ENCODE data around the gene ACSBG1.
"Not testable (repeated sequence)": the region's sequence is repeated elsewhere in the genome, so short reads cannot be mapped to it uniquely, and the experiment has no call there.

Gene ACSBG1

GRCh38 chr15:78168608-78169007 is 65.8 kb downstream of the ACSBG1 start:
- DNase-seq (ENCODE audit: low read depth in 2 of 2), result no peak

- no peak for DNase-seq (ENCODE audit: low read depth in 2 of 2)
Observed at GRCh38 chr15:78167227-78167888, 67.0 kb downstream of the ACSBG1 start.

- DNase-seq (ENCODE audit: low read depth in 2 of 2), result no peak
Observed at GRCh38 chr15:78164010-78164409, 70.4 kb downstream of the ACSBG1 start.

- peak in 1 of 2 donors; percentile 27 for DNase-seq (ENCODE audit: low read depth in 2 of 2)
Observed at GRCh38 chr15:78162038-78162437, 72.3 kb downstream of the ACSBG1 start.

GRCh38 chr15:78159395-78159794 is 75.0 kb downstream of the ACSBG1 start:
- DNase-seq (ENCODE audit: low read depth in 2 of 2), result no peak

- DNase-seq (ENCODE audit: low read depth in 2 of 2), result no peak
Observed at GRCh38 chr15:78157203-78157602, 77.2 kb downstream of the ACSBG1 start.

GRCh38 chr15:78156653-78157052 is 77.7 kb downstream of the ACSBG1 start:
- no peak for DNase-seq (ENCODE audit: low read depth in 2 of 2)

GRCh38 chr15:78155355-78155939 is 78.9 kb downstream of the ACSBG1 start:
- DNase-seq (ENCODE audit: low read depth in 2 of 2), result no peak

GRCh38 chr15:78154955-78155354 is 79.4 kb downstream of the ACSBG1 start:
- DNase-seq (ENCODE audit: low read depth in 2 of 2), result no peak

- not testable (repeated sequence) for DNase-seq (ENCODE audit: low read depth in 2 of 2)
Observed at GRCh38 chr15:78151075-78151474, 83.3 kb downstream of the ACSBG1 start.

- DNase-seq (ENCODE audit: low read depth in 2 of 2), result no peak
Observed at GRCh38 chr15:78149805-78150751, 84.3 kb downstream of the ACSBG1 start.

- peak; percentile 99 to 100 for DNase-seq (ENCODE audit: low read depth in 2 of 2)
Observed at GRCh38 chr15:78149068-78149804, 85.1 kb downstream of the ACSBG1 start, which contains the start of gene IDH3A. Gene IDH3A, plus strand, starts transcription at chr15:78149362. Its CDS starts 42 bp downstream, at chr15:78149404.

GRCh38 chr15:78148392-78149067 is 85.8 kb downstream of the ACSBG1 start:
- no peak for DNase-seq (ENCODE audit: low read depth in 2 of 2)

- no peak for DNase-seq (ENCODE audit: low read depth in 2 of 2)
Observed at GRCh38 chr15:78147566-78147965, 86.8 kb downstream of the ACSBG1 start.

- no peak for DNase-seq (ENCODE audit: low read depth in 2 of 2)
Observed at GRCh38 chr15:78146425-78147154, 87.8 kb downstream of the ACSBG1 start.

- no peak for DNase-seq (ENCODE audit: low read depth in 2 of 2)
Observed at GRCh38 chr15:78142332-78142731, 92.0 kb downstream of the ACSBG1 start.

GRCh38 chr15:78140292-78140691 is 94.1 kb downstream of the ACSBG1 start:
- no peak for DNase-seq (ENCODE audit: low read depth in 2 of 2)

GRCh38 chr15:78139578-78139977 is 94.8 kb downstream of the ACSBG1 start:
- DNase-seq (ENCODE audit: low read depth in 2 of 2), result no peak

- DNase-seq (ENCODE audit: low read depth in 2 of 2), result no peak
Observed at GRCh38 chr15:78133801-78134200, 100.6 kb downstream of the ACSBG1 start.

- peak; percentile 30 to 63 for DNase-seq (ENCODE audit: low read depth in 2 of 2)
Observed at GRCh38 chr15:78131295-78132061, 102.9 kb downstream of the ACSBG1 start, which contains the start of gene CIB2. Gene CIB2, minus strand, starts transcription at chr15:78131445. Its CDS starts 230 bp downstream, at chr15:78131215.

Data from stimulated activated CD4-positive, alpha-beta T cell treated with anti-CD3 and anti-CD28 coated beads, Interleukin-15, amount 100 ng/mL, for 48 hours (primary cell).